Measurements from ENCODE around the gene DCP2.
A peak's percentile ranks its signal among the peaks of the same experiment; 100 is the strongest.

DCP2 gene

GRCh38 chr5:112975721-112976431 lies 722 bp upstream of the DCP2 start:
- H3K4me3 ChIP-seq (replicated peaks; ENCODE audit: low read depth, low read length), result peak overlapping the region; percentile 87
- DNase-seq (ENCODE audit: low read depth), result no peak
- no peak for TF ChIP-seq CTCF (IDR thresholded peaks at IDR 0.05; ENCODE audit: low read length, missing control alignments)

GRCh38 chr5:112977440-112977861 lies 853 bp downstream of the DCP2 start:
- no peak for TF ChIP-seq CTCF (IDR thresholded peaks at IDR 0.05; ENCODE audit: low read length, missing control alignments)
- DNase-seq (ENCODE audit: low read depth), result no peak
- peak overlapping the region; percentile 87 for H3K4me3 ChIP-seq (replicated peaks; ENCODE audit: low read depth, low read length)

- no peak for DNase-seq (ENCODE audit: low read depth)
- H3K4me3 ChIP-seq (replicated peaks; ENCODE audit: low read depth, low read length), result peak overlapping the region; percentile 87
- no peak for TF ChIP-seq CTCF (IDR thresholded peaks at IDR 0.05; ENCODE audit: low read length, missing control alignments)
These were observed 2.2 kb downstream of the DCP2 start for GRCh38 chr5:112978836-112979235.

GRCh38 chr5:112979723-112980122 lies 3.1 kb downstream of the DCP2 start:
- no peak for DNase-seq (ENCODE audit: low read depth)
- no peak for TF ChIP-seq CTCF (IDR thresholded peaks at IDR 0.05; ENCODE audit: low read length, missing control alignments)
- H3K4me3 ChIP-seq (replicated peaks; ENCODE audit: low read depth, low read length), result peak overlapping the region; percentile 15

GRCh38 chr5:112983363-112983762 lies 6.8 kb downstream of the DCP2 start:
- TF ChIP-seq CTCF (IDR thresholded peaks at IDR 0.05; ENCODE audit: low read length, missing control alignments), result no peak
- no peak for DNase-seq (ENCODE audit: low read depth)
- H3K4me3 ChIP-seq (replicated peaks; ENCODE audit: low read depth, low read length), result no peak overlapping the region

- H3K4me3 ChIP-seq (replicated peaks; ENCODE audit: low read depth, low read length), result no peak overlapping the region
- no peak for TF ChIP-seq CTCF (IDR thresholded peaks at IDR 0.05; ENCODE audit: low read length, missing control alignments)
- DNase-seq (ENCODE audit: low read depth), result no peak
These were observed 9.6 kb downstream of the DCP2 start for GRCh38 chr5:112986224-112986623.
